Stimulated activated CD8-positive, alpha-beta memory T cell treated with anti-CD3 and anti-CD28 coated beads, Interleukin-4, amount 100 ng/mL, for 4 hours (primary cell): ENCODE data around the gene PACSIN2.
"Not testable (repeated sequence)": the region's sequence is repeated elsewhere in the genome, so short reads cannot be mapped to it uniquely, and the experiment has no call there.

Experiments
- DNase-seq, 2 donors: peaks; one replicate each; pipeline ENCODE4 v3.0.0-alpha.2; 2020; ENCODE audit warnings: low read depth in 2 of 2, low spot score in 1 of 2

Gene PACSIN2

DNA sequence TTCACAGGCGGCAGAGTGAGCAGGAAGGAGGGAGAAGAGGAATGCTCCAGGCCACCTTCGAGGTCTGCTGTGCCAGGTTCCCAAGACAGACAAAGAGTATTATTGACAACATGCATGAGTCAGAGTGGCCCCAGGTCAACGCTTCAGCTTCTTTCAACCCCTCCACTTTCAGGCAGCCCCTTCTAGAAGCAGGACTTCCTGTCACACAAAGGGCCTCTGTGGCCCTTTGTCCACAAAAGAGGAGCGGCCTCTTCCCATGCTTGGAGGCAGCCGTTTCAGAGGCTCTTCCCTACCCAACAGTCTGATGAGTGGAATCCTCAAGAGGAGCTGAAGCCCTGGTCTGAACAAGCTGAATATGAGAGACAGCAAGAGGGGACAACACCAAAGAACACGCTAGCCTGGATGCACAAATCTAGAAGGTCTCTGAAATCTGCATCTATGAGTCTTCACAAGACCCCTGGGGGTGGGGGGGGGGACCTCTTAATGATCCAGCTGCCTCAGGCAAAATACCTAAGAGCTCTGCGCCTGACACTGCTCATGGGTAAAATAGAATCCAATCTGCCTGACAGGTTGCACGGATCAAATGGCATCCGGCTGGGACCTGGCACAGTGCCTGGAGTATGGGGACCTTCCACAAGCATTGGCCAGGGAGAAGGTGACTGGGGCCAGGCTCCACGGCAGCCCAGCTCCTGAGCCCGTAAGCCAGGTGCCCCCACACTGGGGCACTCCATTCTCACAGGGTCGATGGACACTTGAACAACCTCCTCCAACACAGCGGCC lies 67.5 kb downstream of the PACSIN2 start:
- no peak for DNase-seq

DNA sequence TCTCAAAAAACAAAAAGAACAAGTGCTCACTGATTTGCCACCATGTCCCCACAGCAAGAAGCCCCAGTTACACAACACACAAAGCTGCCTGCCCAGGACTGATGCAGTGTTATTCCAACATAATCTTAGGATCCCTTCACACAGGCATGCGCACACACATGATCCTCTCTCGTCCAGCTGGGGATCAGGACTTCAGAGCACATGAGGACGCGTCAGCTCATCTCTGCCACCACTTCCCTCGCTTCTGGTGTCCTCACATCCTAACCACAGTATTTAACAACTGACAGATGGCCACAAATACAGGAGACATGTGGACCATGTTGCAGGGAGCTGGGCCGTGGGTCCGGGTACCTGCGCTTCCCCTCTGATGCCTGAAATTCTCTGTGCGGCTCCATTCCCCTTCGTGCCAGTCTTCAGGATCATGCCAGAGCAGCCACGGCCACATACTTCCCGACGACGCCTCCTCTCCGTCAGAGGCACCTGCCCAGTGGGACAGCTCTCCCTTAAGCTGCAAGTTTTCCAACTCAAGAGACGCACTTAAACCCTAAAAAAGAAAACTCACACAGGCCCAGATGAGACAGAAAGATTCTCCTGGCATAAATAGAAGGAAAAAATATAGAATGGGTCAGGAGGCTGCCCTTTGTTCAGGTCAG lies 68.3 kb downstream of the PACSIN2 start:
- no peak for DNase-seq

DNA sequence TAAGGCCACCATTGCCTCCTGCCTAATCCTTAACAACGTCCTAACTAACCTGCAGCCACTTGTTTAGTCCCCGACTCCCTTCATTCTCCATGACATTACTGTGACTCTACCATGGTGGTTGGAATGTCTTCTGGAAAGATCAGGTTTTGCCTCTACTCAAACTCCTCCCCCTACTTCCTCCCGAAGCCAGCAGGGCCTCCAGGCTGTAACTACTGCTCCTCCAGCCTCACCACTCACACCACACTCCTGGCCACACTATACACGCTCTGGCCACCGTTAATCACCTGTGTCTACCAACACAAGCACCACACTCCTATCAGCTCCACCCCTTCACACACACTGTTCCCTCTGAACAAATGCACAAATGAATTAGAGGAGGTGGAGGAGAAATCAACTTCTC lies 69.2 kb downstream of the PACSIN2 start:
- no peak for DNase-seq

DNA sequence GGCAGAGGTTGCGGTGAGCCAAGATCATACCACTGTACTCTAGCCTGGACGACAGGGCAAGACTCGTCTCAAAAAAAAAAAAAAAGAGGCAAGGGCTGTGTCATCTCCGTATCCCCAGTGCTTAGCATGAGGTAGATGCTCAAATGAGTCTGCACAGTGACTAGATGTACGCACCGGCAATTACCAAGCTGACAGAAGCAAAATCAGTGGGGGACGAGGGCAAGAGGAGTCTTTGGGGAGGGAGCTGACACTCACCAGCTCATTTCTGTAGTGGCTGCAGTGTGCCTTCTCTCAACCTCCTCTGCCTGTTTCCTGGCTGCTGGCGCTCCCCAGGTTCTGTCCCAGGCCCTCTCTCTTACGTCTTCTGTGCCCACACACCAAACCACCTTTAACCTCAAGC lies 69.9 kb downstream of the PACSIN2 start:
- DNase-seq: no peak

DNA sequence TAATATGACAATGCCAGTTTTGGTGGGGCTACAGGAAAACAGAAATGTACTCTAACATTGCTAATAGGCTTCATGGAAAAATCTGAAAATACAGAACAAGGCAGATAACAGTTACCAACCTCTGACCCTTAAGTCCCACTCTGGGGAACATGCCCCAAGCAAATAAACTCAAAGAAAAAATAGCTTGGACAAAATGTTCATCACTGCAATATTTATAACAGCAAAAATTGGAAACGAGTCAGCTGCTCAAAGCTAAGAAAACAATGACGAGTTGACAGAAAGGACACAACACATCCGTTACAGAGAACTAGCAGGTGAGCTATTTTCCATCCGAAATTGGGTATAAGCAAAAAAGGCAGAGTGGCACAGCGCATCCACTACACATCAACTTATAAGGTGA lies 70.5 kb downstream of the PACSIN2 start:
- DNase-seq: no peak

DNA sequence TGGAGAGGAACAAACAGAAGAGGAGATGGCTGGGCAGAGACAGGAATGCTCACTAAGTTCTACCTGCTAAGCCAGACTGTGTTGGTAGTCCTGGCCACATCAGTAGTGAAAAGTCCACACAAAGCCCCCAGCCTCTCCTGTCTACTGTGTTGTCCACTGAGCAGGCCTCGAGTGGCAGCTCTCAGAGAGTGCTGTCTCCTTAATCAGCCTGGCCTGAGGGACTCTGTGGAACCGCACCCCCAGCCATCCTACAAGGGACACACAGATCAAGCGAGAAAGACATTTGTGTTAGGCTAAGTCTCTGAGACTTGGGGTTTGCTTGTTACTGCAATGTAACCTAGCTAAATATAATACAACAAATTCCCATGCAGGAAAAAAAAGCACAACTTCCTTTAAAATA lies 71.0 kb downstream of the PACSIN2 start:
- DNase-seq: no peak

DNA sequence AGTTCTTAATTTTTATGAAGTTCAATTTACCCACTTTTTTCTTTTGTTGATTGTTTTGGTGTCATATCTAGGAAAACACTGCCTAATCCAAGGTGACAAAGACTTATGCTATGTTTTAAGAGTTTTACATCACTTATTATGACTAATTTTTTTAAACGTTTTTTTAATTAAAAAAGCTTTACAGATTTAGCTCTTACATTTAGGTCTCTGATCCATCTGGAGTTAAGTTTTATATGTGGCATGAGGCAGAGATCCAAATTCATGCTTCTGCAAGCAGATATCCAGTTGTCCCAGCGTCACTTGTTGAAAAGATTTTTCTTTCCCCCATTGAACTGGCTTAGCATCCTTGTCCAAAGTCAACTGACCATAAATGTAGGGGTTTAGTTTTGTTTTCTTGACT lies 72.6 kb downstream of the PACSIN2 start:
- no peak for DNase-seq

DNA sequence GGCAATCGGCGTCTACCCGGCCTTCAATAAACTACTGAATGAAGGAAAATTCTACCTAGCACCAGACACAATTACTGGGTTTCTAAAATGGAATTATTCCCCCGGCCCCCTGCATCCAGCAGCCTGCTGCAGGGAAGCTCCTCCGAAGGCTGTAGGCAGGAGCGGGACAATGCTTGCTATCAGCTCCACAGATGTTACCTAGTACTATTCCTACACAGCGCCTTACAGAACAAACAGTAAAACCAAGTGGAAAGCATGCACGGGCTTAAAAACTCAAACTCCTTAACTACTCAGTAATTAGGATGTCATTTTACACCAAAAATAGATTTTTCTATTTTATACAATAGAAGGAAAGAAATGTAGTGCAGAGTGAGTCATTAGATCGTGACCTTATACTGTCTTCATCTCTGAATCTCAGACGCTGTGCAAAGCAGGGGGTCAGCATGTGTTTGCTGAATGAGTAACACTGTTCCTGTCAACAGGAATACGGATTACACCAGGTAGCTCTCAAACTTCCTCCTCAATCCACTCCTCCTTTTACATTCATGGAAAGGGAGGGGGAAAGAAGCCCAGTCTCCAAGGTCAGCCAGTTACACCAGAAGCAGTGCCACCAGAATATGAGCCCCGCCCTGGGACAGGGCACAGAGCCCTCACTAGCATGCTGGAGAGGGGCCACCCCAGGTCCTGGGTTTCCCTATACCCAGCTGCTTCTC lies 74.9 kb downstream of the PACSIN2 start:
- no peak for DNase-seq

DNA sequence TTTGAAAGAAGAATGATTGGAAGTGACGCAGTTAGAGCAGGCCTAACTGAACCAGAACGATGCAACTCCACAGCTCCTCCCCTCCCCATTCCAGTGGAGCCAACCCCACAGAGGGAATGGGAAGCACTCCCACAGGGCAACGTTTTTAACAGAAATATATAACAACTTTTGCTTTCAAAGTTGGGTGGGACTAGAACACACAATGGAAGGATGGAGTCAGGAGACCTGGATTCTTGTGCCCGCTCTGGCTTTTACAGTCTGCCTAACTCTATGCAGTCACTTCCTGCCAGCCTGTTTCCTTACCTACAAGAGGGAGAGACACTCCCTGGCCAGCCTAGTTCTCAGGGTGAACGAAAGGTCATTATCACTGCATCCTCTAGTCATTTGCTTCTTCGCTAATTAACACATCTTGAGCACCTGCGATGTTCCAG lies 75.5 kb downstream of the PACSIN2 start:
- no peak for DNase-seq

DNA sequence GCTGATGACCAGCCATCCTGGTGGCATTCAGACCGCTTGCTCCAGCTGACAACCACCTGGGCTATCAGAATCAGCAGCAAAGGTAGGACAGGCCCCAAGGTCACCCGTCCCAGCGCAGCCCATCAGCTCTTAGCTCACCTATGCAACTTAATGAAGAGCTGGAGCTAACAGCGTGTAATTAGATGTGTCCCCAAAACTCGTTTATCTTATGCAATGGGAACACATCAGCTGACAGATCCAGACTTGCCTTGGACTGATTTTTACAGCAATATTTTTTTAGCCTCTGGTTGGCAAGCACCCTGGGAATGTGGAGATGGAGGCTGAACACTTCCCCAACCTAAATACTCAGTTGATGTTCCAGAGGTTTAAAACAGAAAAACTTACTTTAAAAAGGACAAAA lies 76.0 kb downstream of the PACSIN2 start:
- no peak for DNase-seq

DNA sequence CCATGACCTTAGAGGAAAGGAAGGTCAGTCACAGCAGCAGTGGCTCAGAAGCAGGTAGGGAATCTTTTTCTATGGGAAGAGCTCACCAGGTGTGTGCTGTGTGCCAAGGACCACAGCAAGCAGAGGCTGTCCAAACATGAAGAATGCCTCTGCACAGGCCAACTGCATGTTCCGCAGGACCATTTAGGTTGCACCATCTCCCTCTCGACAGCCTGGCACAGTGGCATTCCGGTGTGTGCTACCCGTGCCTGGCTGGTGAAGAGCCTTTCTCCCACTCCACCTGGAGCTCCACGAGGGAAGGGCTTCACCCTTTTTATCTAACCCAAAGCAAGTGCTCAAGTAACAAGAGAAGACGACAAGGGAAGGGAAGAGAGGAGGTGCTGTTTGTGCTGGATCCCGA lies 76.5 kb downstream of the PACSIN2 start:
- no peak for DNase-seq

DNA sequence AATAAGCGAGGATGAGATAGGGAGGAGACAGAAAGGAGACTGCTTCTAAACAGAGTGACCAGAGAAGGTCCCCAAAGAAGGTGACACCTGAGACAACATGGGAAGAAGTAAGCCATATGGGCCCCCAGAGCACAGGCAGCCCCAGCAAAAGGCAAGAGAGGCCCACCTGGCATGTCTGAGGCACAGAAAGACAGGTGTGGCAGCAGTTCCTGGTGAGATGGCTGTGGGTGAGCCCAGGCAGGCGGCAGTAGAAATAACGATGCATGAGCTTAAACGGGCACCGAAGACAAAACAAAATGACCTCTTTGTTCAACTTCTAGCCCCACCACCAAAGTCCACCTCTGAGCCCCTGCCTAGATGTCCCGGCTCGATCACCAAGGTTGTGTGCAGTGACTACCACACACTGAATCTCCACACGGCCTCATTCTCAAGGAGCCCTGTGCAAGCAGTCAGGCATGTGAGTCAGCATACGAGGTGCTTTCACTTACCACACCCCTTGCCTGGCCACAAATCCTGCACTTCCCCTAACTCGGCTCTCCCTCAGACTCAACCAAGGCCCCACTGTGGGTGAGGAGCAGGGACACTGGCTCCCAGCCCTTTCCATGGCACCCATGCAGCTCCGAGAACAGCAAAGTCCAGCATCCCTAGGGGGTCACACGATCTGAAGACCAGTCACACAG lies 77.6 kb downstream of the PACSIN2 start:
- no peak for DNase-seq

DNA sequence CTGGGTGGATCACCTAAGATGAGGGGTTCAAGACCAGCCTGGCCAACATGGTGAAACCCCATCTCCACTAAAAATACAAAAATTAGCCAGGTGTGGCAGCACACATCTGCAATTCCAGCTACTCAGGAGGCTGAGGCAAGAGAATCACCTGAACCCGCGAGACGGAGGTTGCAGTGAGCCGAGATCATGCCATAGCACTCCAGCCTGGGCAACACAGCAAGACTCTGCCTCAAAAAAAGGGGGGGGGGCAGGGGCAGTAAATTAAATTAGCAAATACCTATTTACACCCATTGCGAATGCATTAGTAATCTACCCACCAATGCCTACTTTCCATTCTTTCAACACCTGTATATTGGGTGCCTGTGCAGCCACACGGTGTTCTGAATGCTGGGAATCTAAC lies 78.3 kb downstream of the PACSIN2 start:
- not testable (repeated sequence) for DNase-seq

DNA sequence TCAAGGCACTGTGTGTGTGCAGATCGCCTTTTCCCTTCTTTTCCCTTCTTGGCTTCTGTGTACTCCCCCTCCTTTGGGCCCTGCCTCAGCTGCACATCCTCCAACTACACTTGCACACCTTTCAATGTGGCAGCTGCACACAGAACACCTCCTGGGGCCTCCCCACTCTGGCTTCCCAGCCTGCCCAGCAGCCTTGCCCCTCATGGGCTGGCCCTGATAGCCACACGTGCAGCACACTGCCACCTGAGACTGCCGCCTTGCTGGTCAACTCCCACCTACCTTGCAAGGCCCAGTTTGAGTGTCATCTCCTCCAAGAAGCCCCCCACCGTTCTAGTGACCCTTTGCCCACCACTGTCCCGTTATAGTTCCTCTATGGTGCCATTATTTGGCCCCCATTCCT lies 80.6 kb downstream of the PACSIN2 start:
- DNase-seq: no peak

DNA sequence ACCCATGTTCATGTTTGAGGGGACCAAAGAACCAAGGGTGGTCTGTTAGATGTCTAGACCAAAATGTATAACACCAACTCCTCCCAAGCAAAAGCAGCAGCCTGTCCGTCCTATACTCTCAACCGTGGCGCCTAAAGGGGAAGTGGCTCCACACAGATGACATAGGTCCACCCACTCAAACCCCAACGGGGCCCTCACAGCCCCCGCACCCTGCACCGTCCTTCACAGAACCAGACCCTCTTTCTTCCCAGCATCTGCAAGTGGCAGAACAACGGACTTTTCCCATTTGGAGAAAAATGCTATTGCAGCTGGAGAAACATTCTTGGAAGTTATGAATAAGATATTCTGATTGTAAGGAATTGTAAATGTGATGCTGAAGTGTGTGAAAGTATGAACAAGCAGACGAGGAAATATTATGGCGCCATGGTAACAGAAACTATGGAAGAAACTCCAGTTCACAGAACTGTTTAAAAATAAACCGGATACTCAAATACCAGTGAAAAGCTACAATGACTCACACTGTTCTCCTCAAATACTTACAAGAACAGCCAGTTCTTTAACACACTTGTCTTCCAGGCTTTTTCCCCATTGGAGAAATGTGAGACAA lies 81.4 kb downstream of the PACSIN2 start:
- DNase-seq: no peak

DNA sequence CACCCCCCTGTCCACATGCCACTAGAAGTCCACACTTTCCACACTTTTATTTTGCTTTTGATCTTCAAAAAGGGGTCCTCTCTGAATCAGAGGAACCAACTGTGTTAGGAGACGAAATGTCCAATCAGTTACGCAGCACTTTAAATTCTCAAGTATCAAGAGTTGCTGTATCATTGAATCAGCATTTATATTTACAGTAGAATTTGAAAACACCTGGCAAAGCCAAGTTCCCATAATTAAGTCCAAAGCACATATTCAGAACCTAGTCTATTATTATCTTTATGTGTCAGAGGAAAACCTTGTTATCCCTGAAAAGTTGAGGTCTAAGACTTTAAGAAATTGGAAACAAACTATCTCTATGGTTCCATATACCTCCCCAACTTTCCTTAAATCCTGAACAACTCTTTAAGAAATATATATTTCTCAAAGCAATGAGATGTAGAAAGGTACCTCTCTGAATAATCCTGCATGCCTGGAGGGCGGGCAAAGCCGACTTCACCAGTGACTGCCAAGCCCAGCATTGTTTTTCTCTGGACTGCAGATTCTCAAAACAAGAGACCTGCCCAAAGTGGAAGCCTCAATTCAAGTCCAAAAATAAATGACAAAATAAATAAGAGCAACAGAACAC lies 82.0 kb downstream of the PACSIN2 start:
- DNase-seq: no peak

DNA sequence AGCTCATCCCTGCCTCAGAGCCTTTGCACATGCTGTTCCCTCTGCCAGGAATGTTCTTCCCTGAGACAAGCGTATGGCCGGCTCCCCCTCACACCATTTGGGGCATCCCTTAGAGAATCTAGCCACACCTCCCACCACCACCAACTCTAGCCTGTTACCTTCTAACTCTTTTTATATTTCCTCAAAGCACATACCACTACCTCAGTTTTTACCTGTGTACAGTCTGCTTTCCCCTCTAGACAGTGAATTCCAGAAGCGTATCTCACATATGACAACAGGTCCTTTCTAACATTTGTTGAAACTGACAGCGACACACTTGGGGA lies 82.8 kb downstream of the PACSIN2 start:
- no peak for DNase-seq

DNA sequence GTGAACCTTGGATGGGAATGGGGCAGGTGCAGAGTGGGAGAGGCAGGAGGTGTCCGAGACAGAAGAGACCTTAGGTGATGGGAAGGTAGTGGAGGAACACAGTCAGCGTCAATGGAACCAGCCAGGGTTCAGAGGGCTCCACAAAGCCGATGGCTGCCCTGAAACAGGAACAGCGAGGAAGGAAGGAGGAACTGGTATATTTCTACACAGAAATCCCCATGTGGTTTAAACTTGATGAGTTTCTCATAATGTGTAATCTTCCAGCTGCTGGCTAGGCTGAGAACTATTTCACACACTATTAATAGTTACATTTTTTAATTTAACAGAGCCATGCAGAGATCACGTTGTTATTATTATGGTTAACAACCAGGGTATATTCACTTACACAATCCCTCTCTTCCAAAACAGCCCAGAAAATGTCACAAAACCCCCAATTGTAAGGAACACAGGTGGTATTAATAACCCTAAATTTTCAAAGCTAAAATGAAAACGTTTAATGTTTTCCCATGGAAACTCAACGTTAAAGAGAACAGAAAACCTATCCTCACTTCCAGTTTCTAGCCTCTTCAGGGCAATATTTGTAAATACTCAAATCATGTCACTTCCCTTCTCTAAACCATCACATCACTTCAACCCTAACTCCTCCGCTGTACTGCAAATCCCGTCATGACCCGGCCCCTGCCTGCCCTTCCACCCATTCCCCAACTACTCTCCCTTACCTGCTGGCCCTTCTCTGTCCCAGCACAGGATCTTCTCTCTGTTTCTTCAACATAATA lies 83.3 kb downstream of the PACSIN2 start:
- no peak for DNase-seq

DNA sequence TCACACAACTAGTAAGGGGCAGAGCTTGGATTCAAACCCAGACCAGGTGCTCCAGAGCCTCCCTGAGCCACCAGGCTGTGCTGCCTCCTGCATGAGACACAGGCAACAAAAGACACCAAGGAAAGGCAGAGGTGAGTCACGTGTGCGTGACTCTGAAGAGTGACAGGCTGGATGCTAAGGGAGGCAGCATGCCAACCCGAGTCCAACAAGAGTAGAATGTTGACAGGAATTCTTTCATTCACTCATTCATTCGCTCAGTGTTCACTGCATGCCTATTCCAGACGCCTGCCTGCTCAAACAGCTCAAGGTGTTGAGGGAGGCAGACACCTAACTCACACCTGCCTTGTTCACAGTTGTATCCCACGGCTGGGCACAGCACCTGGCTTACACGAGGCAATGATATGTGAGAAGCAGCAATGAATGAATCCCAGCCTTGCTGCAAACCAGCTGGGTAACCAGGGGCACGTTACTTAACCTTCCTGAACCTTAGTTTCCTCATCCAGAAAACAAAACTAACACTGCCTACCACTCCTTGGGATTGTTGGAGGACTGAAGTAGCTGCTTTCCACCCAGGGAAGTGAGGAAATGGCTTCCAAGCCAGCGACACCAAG lies 84.0 kb downstream of the PACSIN2 start:
- no peak for DNase-seq

DNA sequence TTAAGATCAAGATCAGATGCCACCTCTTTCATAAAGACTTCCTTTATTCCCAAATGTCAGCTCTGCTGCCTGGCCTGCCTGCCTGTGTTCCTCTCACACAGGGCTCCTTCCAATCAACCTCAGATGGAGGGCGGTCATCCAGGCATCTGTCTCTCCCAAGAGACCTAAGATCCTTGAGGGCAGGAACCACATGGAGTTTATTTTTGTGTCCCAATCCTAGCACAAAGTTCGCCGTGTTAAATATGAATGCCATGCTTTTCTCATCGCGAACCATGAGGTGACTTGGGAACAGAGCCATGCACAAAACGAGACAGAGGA lies 85.2 kb downstream of the PACSIN2 start:
- no peak for DNase-seq
